Breast epithelium (tissue), 3 donors: Measurements from ENCODE around the gene NEMP1.

Source experiments
- CTCF ChIP-seq, 3 donors: fragments of 450-650 bp; IDR thresholded peaks; one replicate each; pipeline ENCODE4 v1.5.1; 2016 to 2017; ENCODE audit warnings: antibody characterized with exemption in 3 of 3, mild to moderate bottlenecking in 3 of 3, moderate library complexity in 3 of 3
- POLR2AphosphoS5 ChIP-seq, 3 donors: sonication (generic); formaldehyde crosslinking; IDR thresholded peaks; one replicate each; pipeline ENCODE4 v1.6.1; 2017; ENCODE audit warnings: antibody characterized with exemption in 3 of 3

GRCh38 chr12:57046947-57047890 lies 31.4 kb downstream of the NEMP1 start:
- TF ChIP-seq POLR2AphosphoS5 (IDR thresholded peaks at IDR 0.05): no peak
- TF ChIP-seq CTCF (IDR thresholded peaks at IDR 0.05): no peak
